ENCODE data around the gene SP1. TPM values are rescaled to one million over a fixed set of nuclear protein-coding genes. Genes with fewer than 3 reads are reported as not detected.

The SP1 gene
- total and polyA plus RNA-seq, 9 of the 15 experiments (the other 6 are each of a cell fraction or from before 2014, with no cell fraction given), result 8.0 to 65.5 (median 41.6) TPM

DNA sequence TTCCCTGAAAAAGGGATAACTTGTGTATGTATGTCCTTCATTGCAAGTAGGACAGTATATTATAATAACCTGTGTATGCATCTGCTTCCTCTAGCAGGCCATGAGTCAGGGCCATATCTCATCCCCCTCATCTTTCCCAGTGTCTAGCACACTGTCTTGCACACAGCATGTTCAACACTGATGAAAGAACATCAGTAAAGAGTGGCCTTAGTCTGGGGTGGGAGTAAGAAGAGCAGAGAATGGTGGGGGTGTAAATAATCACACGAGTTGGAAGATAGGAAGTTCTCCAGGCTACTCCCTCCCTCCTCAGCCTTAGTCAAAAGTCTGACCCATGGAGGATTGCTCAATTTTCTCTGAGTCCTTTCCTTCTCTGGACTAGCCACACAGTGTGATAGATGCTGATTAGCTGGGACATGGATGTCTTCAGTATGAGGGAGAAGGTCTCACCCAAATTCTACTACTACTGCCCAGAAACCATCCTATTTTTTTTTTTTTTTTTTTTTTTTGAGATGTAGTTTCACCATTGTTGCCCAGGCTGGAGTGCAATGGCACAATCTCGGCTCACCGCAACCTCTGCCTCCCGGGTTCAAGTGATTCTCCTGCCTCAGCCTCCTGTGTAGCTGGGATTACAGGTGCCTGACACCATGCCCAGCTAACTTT lies 14.6 kb upstream of the SP1 start (continued):
- TF ChIP-seq SAP30 (IDR thresholded peaks at IDR 0.05; ENCODE audit: borderline replicate concordance, insufficient read depth, low read depth, low read length, poor library complexity, severe bottlenecking), result no peak
- TF ChIP-seq IFI16 (CRISPR knock-in tag; IDR thresholded peaks at IDR 0.05), result no peak
- TF ChIP-seq, protein P1, sequence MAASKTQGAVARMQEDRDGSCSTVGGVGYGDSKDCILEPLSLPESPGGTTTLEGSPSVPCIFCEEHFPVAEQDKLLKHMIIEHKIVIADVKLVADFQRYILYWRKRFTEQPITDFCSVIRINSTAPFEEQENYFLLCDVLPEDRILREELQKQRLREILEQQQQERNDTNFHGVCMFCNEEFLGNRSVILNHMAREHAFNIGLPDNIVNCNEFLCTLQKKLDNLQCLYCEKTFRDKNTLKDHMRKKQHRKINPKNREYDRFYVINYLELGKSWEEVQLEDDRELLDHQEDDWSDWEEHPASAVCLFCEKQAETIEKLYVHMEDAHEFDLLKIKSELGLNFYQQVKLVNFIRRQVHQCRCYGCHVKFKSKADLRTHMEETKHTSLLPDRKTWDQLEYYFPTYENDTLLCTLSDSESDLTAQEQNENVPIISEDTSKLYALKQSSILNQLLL (CRISPR knock-in tag; IDR thresholded peaks at IDR 0.05; ENCODE audit: borderline replicate concordance), result no peak
- TF ChIP-seq NKRF (IDR thresholded peaks at IDR 0.05; ENCODE audit: borderline replicate concordance), result no peak
- no peak; the same call in 1 of the 2 replicates for TF ChIP-seq NCOR1 (IDR thresholded peaks at IDR 0.05)
- TF ChIP-seq, protein P2, sequence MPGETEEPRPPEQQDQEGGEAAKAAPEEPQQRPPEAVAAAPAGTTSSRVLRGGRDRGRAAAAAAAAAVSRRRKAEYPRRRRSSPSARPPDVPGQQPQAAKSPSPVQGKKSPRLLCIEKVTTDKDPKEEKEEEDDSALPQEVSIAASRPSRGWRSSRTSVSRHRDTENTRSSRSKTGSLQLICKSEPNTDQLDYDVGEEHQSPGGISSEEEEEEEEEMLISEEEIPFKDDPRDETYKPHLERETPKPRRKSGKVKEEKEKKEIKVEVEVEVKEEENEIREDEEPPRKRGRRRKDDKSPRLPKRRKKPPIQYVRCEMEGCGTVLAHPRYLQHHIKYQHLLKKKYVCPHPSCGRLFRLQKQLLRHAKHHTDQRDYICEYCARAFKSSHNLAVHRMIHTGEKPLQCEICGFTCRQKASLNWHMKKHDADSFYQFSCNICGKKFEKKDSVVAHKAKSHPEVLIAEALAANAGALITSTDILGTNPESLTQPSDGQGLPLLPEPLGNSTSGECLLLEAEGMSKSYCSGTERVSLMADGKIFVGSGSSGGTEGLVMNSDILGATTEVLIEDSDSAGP (CRISPR knock-in tag; IDR thresholded peaks at IDR 0.05), result no peak
- no peak for TF ChIP-seq FIP1L1 (IDR thresholded peaks at IDR 0.05; ENCODE audit: low read depth, low read length, poor library complexity, severe bottlenecking)
- no peak for TF ChIP-seq SRF (CRISPR knock-in tag; IDR thresholded peaks at IDR 0.05)
- TF ChIP-seq MTA1 (IDR thresholded peaks at IDR 0.05; ENCODE audit: borderline replicate concordance), result no peak
- TF ChIP-seq RCOR1 (IDR thresholded peaks at IDR 0.05; ENCODE audit: borderline replicate concordance in 1 of 2, low read depth in 2 of 2, low read length in 2 of 2), result peak in 1 of 2 experiments; percentile 66; a peak in 1 of 4 replicates
- TF ChIP-seq ZNF12 (CRISPR knock-in tag; IDR thresholded peaks at IDR 0.05), result no peak
- TF ChIP-seq ZC3H4 (CRISPR knock-in tag; IDR thresholded peaks at IDR 0.05; ENCODE audit: borderline replicate concordance), result no peak
- TF ChIP-seq NR4A1 (CRISPR knock-in tag; IDR thresholded peaks at IDR 0.05), result no peak
- TF ChIP-seq NR4A1 (tag; IDR thresholded peaks at IDR 0.05), result no peak
- TF ChIP-seq, protein P3, sequence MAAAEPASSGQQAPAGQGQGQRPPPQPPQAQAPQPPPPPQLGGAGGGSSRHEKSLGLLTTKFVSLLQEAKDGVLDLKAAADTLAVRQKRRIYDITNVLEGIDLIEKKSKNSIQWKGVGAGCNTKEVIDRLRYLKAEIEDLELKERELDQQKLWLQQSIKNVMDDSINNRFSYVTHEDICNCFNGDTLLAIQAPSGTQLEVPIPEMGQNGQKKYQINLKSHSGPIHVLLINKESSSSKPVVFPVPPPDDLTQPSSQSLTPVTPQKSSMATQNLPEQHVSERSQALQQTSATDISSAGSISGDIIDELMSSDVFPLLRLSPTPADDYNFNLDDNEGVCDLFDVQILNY (CRISPR knock-in tag; IDR thresholded peaks at IDR 0.05), result no peak
- TF ChIP-seq MYNN (IDR thresholded peaks at IDR 0.05), result no peak
- no peak for TF ChIP-seq MYNN (CRISPR knock-in tag; IDR thresholded peaks at IDR 0.05)
- TF ChIP-seq TEAD1 (CRISPR knock-in tag; IDR thresholded peaks at IDR 0.05), result no peak
- peak; percentile 73; the same call in 1 of the 2 replicates for TF ChIP-seq TCF7 (IDR thresholded peaks at IDR 0.05; ENCODE audit: borderline replicate concordance)
- TF ChIP-seq ZFPM2 (CRISPR knock-in tag; IDR thresholded peaks at IDR 0.05), result no peak
- TF ChIP-seq NEUROD1 (IDR thresholded peaks at IDR 0.05; ENCODE audit: borderline replicate concordance, low read depth, low read length, partially characterized antibody), result no peak
- TF ChIP-seq SMARCA5 (IDR thresholded peaks at IDR 0.05), result peak; percentile 93; the same call in 1 of the 2 replicates
- no peak for TF ChIP-seq BRCA1 (IDR thresholded peaks at IDR 0.05)
- TF ChIP-seq BRCA1 (CRISPR knock-in tag; IDR thresholded peaks at IDR 0.05), result no peak
